Stimulated activated CD8-positive, alpha-beta memory T cell treated with anti-CD3 and anti-CD28 coated beads, Interleukin-2, amount 100 ng/mL, for 1 hour (primary cell): Measurements from ENCODE around the gene LRGUK.

Experiments
- DNase-seq, 2 donors: peaks; one replicate each; pipeline ENCODE4 v3.0.0-alpha.2; 2020; ENCODE audit warnings: low read depth in 2 of 2

LRGUK gene

DNA sequence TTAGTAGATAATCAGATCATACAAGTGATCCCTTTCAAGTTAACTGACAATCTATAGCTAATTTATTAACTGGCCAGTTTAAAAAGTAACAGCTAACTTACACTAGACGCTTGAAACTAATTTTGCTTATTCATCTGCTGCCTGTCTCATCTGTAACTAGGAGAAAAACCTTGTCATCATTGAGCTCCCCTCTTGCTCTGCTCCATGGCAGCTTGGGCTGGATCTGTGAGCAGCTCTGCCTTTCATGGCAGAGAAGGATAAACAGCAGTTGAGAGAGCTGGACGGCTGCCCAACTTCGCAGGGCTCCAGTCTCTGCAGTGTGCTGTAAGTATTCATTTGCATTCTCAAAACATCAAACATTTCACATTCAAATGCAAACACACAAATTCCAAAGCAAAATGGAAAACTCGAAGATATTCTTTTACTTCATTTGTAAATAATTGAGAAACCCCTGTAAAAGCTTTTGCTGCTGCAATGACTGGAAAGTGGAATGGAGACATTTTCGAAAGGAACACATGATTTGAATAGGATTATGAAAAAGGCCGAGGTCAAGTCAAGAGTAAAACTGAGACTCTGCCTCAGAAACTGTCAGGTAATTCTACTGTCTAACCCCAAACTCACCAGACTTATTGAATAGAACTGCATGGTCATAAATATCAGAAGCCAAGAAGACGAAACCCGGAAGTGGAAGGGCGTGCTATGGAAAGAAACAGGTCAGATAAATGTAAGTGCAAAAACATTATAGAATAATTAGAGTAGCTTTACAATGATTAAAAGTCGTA, 172.0 kb downstream of the LRGUK start:
- no peak for DNase-seq

GRCh38 chr7:134300988-134301387, 173.8 kb downstream of the LRGUK start:
- DNase-seq = no peak

GRCh38 chr7:134301592-134301991, 174.5 kb downstream of the LRGUK start:
- no peak for DNase-seq

DNA sequence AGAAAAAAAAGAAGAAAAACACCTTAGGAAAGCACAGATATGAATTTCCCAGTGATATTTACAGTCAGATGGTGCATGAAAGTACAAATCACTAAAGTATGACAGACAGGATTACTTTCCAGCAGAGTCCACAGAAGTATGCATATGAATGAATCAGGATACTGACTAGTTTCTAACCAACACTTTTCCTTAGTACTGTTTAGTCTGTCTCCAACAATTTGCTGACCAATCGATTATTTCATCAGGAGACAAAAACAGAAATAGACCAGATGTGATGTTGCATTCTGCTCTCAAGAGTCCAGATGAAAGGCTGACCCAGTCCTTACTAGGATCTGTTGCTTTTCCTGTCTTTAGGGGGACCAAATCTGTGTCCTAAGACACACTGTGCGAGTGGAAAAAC, 175.0 kb downstream of the LRGUK start:
- DNase-seq = no peak

- DNase-seq = no peak
Observed at GRCh38 chr7:134307320-134307719, 180.2 kb downstream of the LRGUK start.

- no peak for DNase-seq
Observed at GRCh38 chr7:134308548-134308947, 181.4 kb downstream of the LRGUK start.

- DNase-seq = no peak
Observed at GRCh38 chr7:134311807-134312206, 184.7 kb downstream of the LRGUK start.

- DNase-seq = no peak
Observed at GRCh38 chr7:134312717-134313116, 185.6 kb downstream of the LRGUK start.

DNA sequence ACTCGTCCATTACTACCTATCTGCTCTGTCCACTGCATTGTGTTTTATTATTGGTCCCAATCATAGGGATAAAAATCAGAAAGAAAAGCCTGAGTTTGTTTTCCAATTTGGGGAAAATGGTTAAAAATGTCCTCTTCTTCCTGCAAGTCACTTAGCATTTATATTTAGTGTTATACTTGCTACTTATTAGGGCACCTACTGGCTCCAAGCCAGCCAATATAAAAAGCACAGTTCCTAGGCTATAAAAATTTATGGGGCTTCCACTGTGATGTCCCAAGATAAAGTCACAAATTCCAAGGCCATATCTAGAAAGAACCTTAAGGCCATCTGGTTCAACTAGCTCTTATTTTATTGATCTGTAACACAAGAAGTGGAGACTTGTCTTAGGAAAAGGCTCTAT, 186.4 kb downstream of the LRGUK start:
- no peak for DNase-seq
